SHP77 (cell line): ENCODE data around the gene SUMO1.

Experiments used
- DNase-seq, 2 experiments: peaks; one replicate each; lab custom pipeline; 2025; lab: John Stamatoyannopoulos, UW

SUMO1 gene

GRCh38 chr2:202201220-202202160 is 36.9 kb downstream of the SUMO1 start:
- no peak for DNase-seq

GRCh38 chr2:202196727-202197126 is 41.7 kb downstream of the SUMO1 start:
- no peak for DNase-seq

- no peak for DNase-seq
These were observed 44.0 kb downstream of the SUMO1 start for GRCh38 chr2:202194418-202194817.

GRCh38 chr2:202193881-202194353 is 44.5 kb downstream of the SUMO1 start:
- no peak for DNase-seq

- DNase-seq: no peak
These were observed 45.1 kb downstream of the SUMO1 start for GRCh38 chr2:202193305-202193704.

GRCh38 chr2:202187570-202187969 is 50.8 kb downstream of the SUMO1 start:
- no peak for DNase-seq

- no peak for DNase-seq
These were observed 51.7 kb downstream of the SUMO1 start for GRCh38 chr2:202186641-202187202.

- DNase-seq: no peak
These were observed 53.2 kb downstream of the SUMO1 start for GRCh38 chr2:202185156-202185555.

GRCh38 chr2:202184557-202184956 is 53.8 kb downstream of the SUMO1 start:
- no peak for DNase-seq

- peak; percentile 34 to 54 for DNase-seq
These were observed 59.9 kb downstream of the SUMO1 start for GRCh38 chr2:202178346-202178958.

- no peak for DNase-seq
These were observed 65.8 kb downstream of the SUMO1 start for GRCh38 chr2:202172439-202173211.

GRCh38 chr2:202171241-202171825 is 67.1 kb downstream of the SUMO1 start:
- DNase-seq: no peak

GRCh38 chr2:202169832-202170424 is 68.5 kb downstream of the SUMO1 start:
- DNase-seq: no peak

- no peak for DNase-seq
These were observed 69.3 kb downstream of the SUMO1 start for GRCh38 chr2:202169131-202169530.

- DNase-seq: no peak
These were observed 72.5 kb downstream of the SUMO1 start for GRCh38 chr2:202165945-202166344.

GRCh38 chr2:202165208-202165607 is 73.2 kb downstream of the SUMO1 start:
- no peak for DNase-seq

- DNase-seq: no peak
These were observed 74.0 kb downstream of the SUMO1 start for GRCh38 chr2:202164411-202164810.

GRCh38 chr2:202161151-202161835 is 77.1 kb downstream of the SUMO1 start:
- no peak for DNase-seq

- no peak for DNase-seq
These were observed 79.6 kb downstream of the SUMO1 start for GRCh38 chr2:202158796-202159195.

GRCh38 chr2:202157211-202157990 is 81.0 kb downstream of the SUMO1 start:
- DNase-seq: no peak
